ENCODE data around the gene VPS36. TPM values are rescaled to one million over a fixed set of nuclear protein-coding genes. Genes with fewer than 3 reads are reported as not detected.
"Not testable (repeated sequence)": the region's sequence is repeated elsewhere in the genome, so short reads cannot be mapped to it uniquely, and the experiment has no call there.

Gene VPS36
- total RNA-seq: 10 to 100 TPM; 38.8 to 40.2 TPM

- no peaks in the 10 kb centered on the region for H3K27me3 Mint-ChIP-seq (ENCODE audit: low read depth)
- H3K27ac Mint-ChIP-seq: peak within 1 kb of the TSS; percentile 96
- peaks cover 0 to 5% of the 10 kb centered on the region in 2 donors for H3K36me3 Mint-ChIP-seq (ENCODE audit: insufficient read depth in 2 of 2)
- peaks cover 46% of the 10 kb centered on the region for H3K4me1 Mint-ChIP-seq (ENCODE audit: low read depth)
- ATAC-seq (replicated peaks in 1 of 2): peak; percentile 79
- DNase-seq: peak; percentile 95 to 99
- peak within 1 kb of the TSS; percentile 95 to 99 for H3K4me3 Mint-ChIP-seq
- no peaks in the 10 kb centered on the region for H3K9me3 Mint-ChIP-seq
These were observed at the start of gene VPS36 for GRCh38 chr13:52450012-52450792. VPS36 (minus strand) TSS chr13:52450634; CDS start chr13:52450594, 40 bp downstream.

- H3K4me1 Mint-ChIP-seq (ENCODE audit: low read depth); DNase-seq; H3K27me3 Mint-ChIP-seq (ENCODE audit: low read depth); H3K4me3 Mint-ChIP-seq; H3K36me3 Mint-ChIP-seq (ENCODE audit: insufficient read depth in 2 of 2); H3K9me3 Mint-ChIP-seq: not testable (repeated sequence)
- ATAC-seq (replicated peaks in 1 of 2): peak in 1 of 2 donors; percentile 30
- peak overlapping the region; percentile 42 for H3K27ac Mint-ChIP-seq
These were observed 47.5 kb upstream of the VPS36 start for GRCh38 chr13:52497979-52498378.

GRCh38 chr13:52494241-52494640 lies 43.8 kb upstream of the VPS36 start:
- H3K27ac Mint-ChIP-seq; H3K4me1 Mint-ChIP-seq (ENCODE audit: low read depth); H3K36me3 Mint-ChIP-seq (ENCODE audit: insufficient read depth in 2 of 2); H3K27me3 Mint-ChIP-seq (ENCODE audit: low read depth); H3K4me3 Mint-ChIP-seq; H3K9me3 Mint-ChIP-seq; ATAC-seq (replicated peaks in 1 of 2); DNase-seq: not testable (repeated sequence)

GRCh38 chr13:52491015-52491414 lies 40.6 kb upstream of the VPS36 start:
- H3K27ac Mint-ChIP-seq; H3K4me1 Mint-ChIP-seq (ENCODE audit: low read depth); H3K27me3 Mint-ChIP-seq (ENCODE audit: low read depth); H3K36me3 Mint-ChIP-seq (ENCODE audit: insufficient read depth in 2 of 2); DNase-seq; ATAC-seq (replicated peaks in 1 of 2); H3K9me3 Mint-ChIP-seq; H3K4me3 Mint-ChIP-seq: not testable (repeated sequence)

GRCh38 chr13:52488763-52489162 lies 38.3 kb upstream of the VPS36 start:
- not testable (repeated sequence) for H3K36me3 Mint-ChIP-seq (ENCODE audit: insufficient read depth in 2 of 2); ATAC-seq (replicated peaks in 1 of 2); H3K27ac Mint-ChIP-seq; DNase-seq; H3K4me1 Mint-ChIP-seq (ENCODE audit: low read depth); H3K27me3 Mint-ChIP-seq (ENCODE audit: low read depth); H3K4me3 Mint-ChIP-seq; H3K9me3 Mint-ChIP-seq

GRCh38 chr13:52487078-52487477 lies 36.6 kb upstream of the VPS36 start:
- H3K9me3 Mint-ChIP-seq; H3K4me1 Mint-ChIP-seq (ENCODE audit: low read depth); H3K4me3 Mint-ChIP-seq; H3K36me3 Mint-ChIP-seq (ENCODE audit: insufficient read depth in 2 of 2); H3K27me3 Mint-ChIP-seq (ENCODE audit: low read depth); DNase-seq; ATAC-seq (replicated peaks in 1 of 2); H3K27ac Mint-ChIP-seq: not testable (repeated sequence)

GRCh38 chr13:52480677-52481428 lies 30.4 kb upstream of the VPS36 start:
- H3K9me3 Mint-ChIP-seq; ATAC-seq (replicated peaks in 1 of 2); H3K4me3 Mint-ChIP-seq; H3K27ac Mint-ChIP-seq; DNase-seq; H3K27me3 Mint-ChIP-seq (ENCODE audit: low read depth); H3K36me3 Mint-ChIP-seq (ENCODE audit: insufficient read depth in 2 of 2); H3K4me1 Mint-ChIP-seq (ENCODE audit: low read depth): not testable (repeated sequence)

- Mint-ChIP-seq H3K4me1 (ENCODE audit: low read depth) (peaks cover 11% of the 10 kb centered on the region), H3K36me3 (ENCODE audit: insufficient read depth in 2 of 2) (peaks cover 5 to 51% of the 10 kb centered on the region in 2 donors)
- not testable (repeated sequence) for H3K27me3 Mint-ChIP-seq (ENCODE audit: low read depth); ATAC-seq (replicated peaks in 1 of 2); H3K27ac Mint-ChIP-seq; H3K9me3 Mint-ChIP-seq; H3K4me3 Mint-ChIP-seq; DNase-seq
These were observed 18.1 kb upstream of the VPS36 start for GRCh38 chr13:52468487-52468886.

GRCh38 chr13:52463526-52463925 lies 13.1 kb upstream of the VPS36 start:
- Mint-ChIP-seq H3K27ac (no peak overlapping the region), H3K36me3 (ENCODE audit: insufficient read depth in 2 of 2) (peaks cover 6 to 48% of the 10 kb centered on the region in 2 donors), H3K4me1 (ENCODE audit: low read depth) (peaks cover 27% of the 10 kb centered on the region), H3K9me3 (no peaks in the 10 kb centered on the region), H3K4me3 (no peak overlapping the region), H3K27me3 (ENCODE audit: low read depth) (no peaks in the 10 kb centered on the region)
- DNase-seq (no peak), ATAC-seq (replicated peaks in 1 of 2) (no peak)

GRCh38 chr13:52461265-52461664 lies 10.8 kb upstream of the VPS36 start:
- Mint-ChIP-seq H3K9me3 (no peaks in the 10 kb centered on the region), H3K27me3 (ENCODE audit: low read depth) (no peaks in the 10 kb centered on the region), H3K27ac (peak overlapping the region; percentile 85), H3K36me3 (ENCODE audit: insufficient read depth in 2 of 2) (peaks cover 4 to 38% of the 10 kb centered on the region in 2 donors), H3K4me3 (peak overlapping the region in 1 of 2 donors; percentile 58), H3K4me1 (ENCODE audit: low read depth) (peaks cover 36% of the 10 kb centered on the region)
- peak; percentile 76 to 84 for ATAC-seq (replicated peaks in 1 of 2)
- DNase-seq: peak in 1 of 2 donors; percentile 6

- Mint-ChIP-seq H3K27me3 (ENCODE audit: low read depth) (no peaks in the 10 kb centered on the region), H3K4me1 (ENCODE audit: low read depth) (peaks cover 40% of the 10 kb centered on the region), H3K9me3 (no peaks in the 10 kb centered on the region), H3K27ac (no peak overlapping the region), H3K36me3 (ENCODE audit: insufficient read depth in 2 of 2) (peaks cover 6 to 30% of the 10 kb centered on the region in 2 donors), H3K4me3 (no peak overlapping the region)
- DNase-seq (no peak), ATAC-seq (replicated peaks in 1 of 2) (no peak)
These were observed 9.2 kb upstream of the VPS36 start for GRCh38 chr13:52459668-52460067.

GRCh38 chr13:52455677-52456041 lies 5.2 kb upstream of the VPS36 start:
- peak overlapping the region; percentile 86 to 91 for H3K4me3 Mint-ChIP-seq
- peak overlapping the region; percentile 86 for H3K27ac Mint-ChIP-seq
- ATAC-seq (replicated peaks in 1 of 2): peak; percentile 51 to 54
- peaks cover 40% of the 10 kb centered on the region for H3K4me1 Mint-ChIP-seq (ENCODE audit: low read depth)
- no peaks in the 10 kb centered on the region for H3K27me3 Mint-ChIP-seq (ENCODE audit: low read depth)
- peaks cover 2 to 13% of the 10 kb centered on the region in 2 donors for H3K36me3 Mint-ChIP-seq (ENCODE audit: insufficient read depth in 2 of 2)
- peak; percentile 83 to 84 for DNase-seq
- no peaks in the 10 kb centered on the region for H3K9me3 Mint-ChIP-seq

All from activated T-cell treated with anti-CD3 and anti-CD28 coated beads, Interleukin-2, amount 50 U/mL, for 72 hours (primary cell).